AG09319 (cell line): ENCODE results near the gene IRAG1.

ENCODE experiments used
- DNase-seq: peaks from one replicate; pipeline ENCODE4 v3.0.0-alpha.2; 2010; ENCODE audit warnings: low read depth; ENCODE audit errors: extremely low read depth
- CTCF ChIP-seq: IDR thresholded peaks from 2 replicates; pipeline ENCODE4 v1.5.1; 2011; ENCODE audit warnings: low read depth, mild to moderate bottlenecking, inconsistent platforms, low read length, moderate library complexity

IRAG1 gene

GRCh38 chr11:10674440-10674855 is 19.1 kb downstream of the IRAG1 start:
- TF ChIP-seq CTCF: no peak
- no peak for DNase-seq

- DNase-seq: no peak
These were observed 20.0 kb downstream of the IRAG1 start for GRCh38 chr11:10673501-10674062.

GRCh38 chr11:10670099-10670498 is 23.5 kb downstream of the IRAG1 start:
- DNase-seq: no peak
- TF ChIP-seq CTCF: no peak

More at GRCh38 chr11:10673501-10674062, 20.0 kb downstream of the IRAG1 start:
- no peak for TF ChIP-seq CTCF

- TF ChIP-seq CTCF: no peak
- no peak for DNase-seq
These were observed 24.1 kb downstream of the IRAG1 start for GRCh38 chr11:10669258-10670033.

- DNase-seq: no peak
- TF ChIP-seq CTCF: no peak
These were observed 26.1 kb downstream of the IRAG1 start for GRCh38 chr11:10667521-10667885.

- TF ChIP-seq CTCF: no peak
- DNase-seq: no peak
These were observed 26.7 kb downstream of the IRAG1 start for GRCh38 chr11:10666556-10667520.
